KMS-11 (cell line): ENCODE results near the gene AICDA.

Source experiments
- H2AFZ ChIP-seq: fragments of 200-600 bp; sonication (generic); 2 replicates; pipeline ENCODE4 v1.6.1; 2016; ENCODE audit warnings: antibody characterized with exemption, mixed run types, low read depth
- H3K27ac ChIP-seq: fragments of 200-600 bp; sonication (generic); 2 replicates; pipeline ENCODE4 v1.6.1; 2016; ENCODE audit warnings: mild to moderate bottlenecking, mixed run types
- H3K27me3 ChIP-seq: fragments of 200-600 bp; sonication (generic); 2 replicates; pipeline ENCODE4 v1.6.1; 2017; ENCODE audit warnings: mild to moderate bottlenecking, low read depth, mixed run types, moderate library complexity; ENCODE audit not compliant: insufficient read depth
- H3K36me3 ChIP-seq: fragments of 200-600 bp; sonication (generic); 2 replicates; pipeline ENCODE4 v1.6.1; 2017; ENCODE audit warnings: mild to moderate bottlenecking, mixed run types; ENCODE audit not compliant: insufficient read depth
- H3K4me1 ChIP-seq: fragments of 200-600 bp; sonication (generic); 2 replicates; pipeline ENCODE4 v1.6.1; 2016; ENCODE audit warnings: mild to moderate bottlenecking, low read depth, mixed run types; ENCODE audit not compliant: poor library complexity, severe bottlenecking
- H3K4me2 ChIP-seq: fragments of 200-600 bp; sonication (generic); 2 replicates; pipeline ENCODE4 v1.7.0; 2016; ENCODE audit warnings: mild to moderate bottlenecking, mixed run types
- H3K4me3 ChIP-seq: fragments of 200-600 bp; sonication (generic); IDR thresholded peaks from 2 replicates; pipeline ENCODE4 v1.6.1; 2017; ENCODE audit warnings: low read depth, low read length, mixed read lengths; ENCODE audit not compliant: insufficient read depth
- H3K79me2 ChIP-seq: fragments of 200-600 bp; sonication (generic); 2 replicates; pipeline ENCODE4 v1.6.1; 2016; ENCODE audit warnings: low read depth, mixed run types; ENCODE audit not compliant: insufficient read depth
- H3K9ac ChIP-seq: fragments of 200-600 bp; sonication (generic); 2 replicates; pipeline ENCODE4 v1.6.1; 2016; ENCODE audit warnings: mild to moderate bottlenecking, mixed run types
- H4K20me1 ChIP-seq: fragments of 200-600 bp; sonication (generic); 2 replicates; pipeline ENCODE4 v1.6.1; 2016; ENCODE audit warnings: mild to moderate bottlenecking, mixed run types; ENCODE audit not compliant: insufficient read depth
- CTCF ChIP-seq: fragments of 200-600 bp; sonication (generic); conservative IDR thresholded peaks from 2 replicates; pipeline ENCODE4 v1.6.1; 2017; ENCODE audit warnings: low read depth, mild to moderate bottlenecking, antibody characterized with exemption, low read length, moderate library complexity, mixed read lengths

The AICDA gene

DNA sequence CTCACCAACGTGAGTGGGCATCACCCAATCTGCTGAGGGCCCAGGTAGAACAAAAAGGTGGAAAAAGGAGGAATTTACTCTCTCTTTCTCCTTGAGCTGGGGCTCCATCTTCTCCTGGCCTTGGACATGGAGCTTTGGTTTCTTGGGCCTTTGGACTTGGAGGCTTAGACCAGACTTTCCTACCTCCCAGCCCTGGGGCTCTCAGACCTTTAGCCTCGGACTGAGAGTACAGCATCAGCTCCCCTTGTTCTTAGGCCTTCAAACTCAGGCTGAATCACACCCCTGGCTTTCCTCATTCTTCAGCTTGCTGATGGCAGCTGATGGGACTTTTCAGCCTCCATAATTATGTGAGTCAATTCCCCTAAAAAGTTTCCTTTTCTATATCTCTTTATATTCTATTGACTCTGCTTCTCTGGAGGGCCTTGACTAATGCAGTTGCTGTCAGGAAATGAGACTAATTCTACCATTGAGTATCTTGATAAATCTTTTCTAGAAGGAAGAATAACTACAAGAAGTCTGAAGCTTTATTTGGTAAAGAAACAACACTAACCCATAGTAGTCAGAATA, 56.0 kb downstream of the AICDA start:
- Histone ChIP-seq H3K9ac (no peak overlapping the region), H3K4me1 (peaks cover 4% of the 10 kb centered on the region), H4K20me1 (no peaks in the 10 kb centered on the region), H3K79me2 (no peaks in the 10 kb centered on the region), H3K36me3 (no peaks in the 10 kb centered on the region), H2AFZ (no peak overlapping the region), H3K4me3 (no peak overlapping the region), H3K27me3 (no peaks in the 10 kb centered on the region), H3K27ac (no peak overlapping the region), H3K4me2 (no peak overlapping the region)
- TF ChIP-seq CTCF, result no peak

GRCh38 chr12:8554451-8555195, 58.0 kb downstream of the AICDA start:
- no peaks in the 10 kb centered on the region for H4K20me1 ChIP-seq
- H3K9ac ChIP-seq, result no peak overlapping the region
- H3K79me2 ChIP-seq, result no peaks in the 10 kb centered on the region
- peaks cover 4% of the 10 kb centered on the region for H3K4me1 ChIP-seq
- H3K27ac ChIP-seq, result no peak overlapping the region
- H3K27me3 ChIP-seq, result no peaks in the 10 kb centered on the region
- H2AFZ ChIP-seq, result no peak overlapping the region
- TF ChIP-seq CTCF, result no peak
- no peak overlapping the region for H3K4me3 ChIP-seq
- H3K4me2 ChIP-seq, result no peak overlapping the region
- no peaks in the 10 kb centered on the region for H3K36me3 ChIP-seq

- Histone ChIP-seq H3K4me2 (no peak overlapping the region), H3K27me3 (no peaks in the 10 kb centered on the region), H2AFZ (no peak overlapping the region), H3K27ac (no peak overlapping the region), H3K9ac (no peak overlapping the region), H3K79me2 (no peaks in the 10 kb centered on the region), H3K4me1 (peaks cover 4% of the 10 kb centered on the region), H4K20me1 (no peaks in the 10 kb centered on the region), H3K4me3 (no peak overlapping the region), H3K36me3 (no peaks in the 10 kb centered on the region)
- no peak for TF ChIP-seq CTCF
Observed at GRCh38 chr12:8553088-8553627, 59.5 kb downstream of the AICDA start.
